ENCODE measurements around the gene BAD. TPM values are rescaled to one million over a fixed set of nuclear protein-coding genes. Genes with fewer than 3 reads are reported as not detected.

The BAD gene
- total RNA-seq, 1 donor from 2014 or later, result 46.9 TPM

DNA sequence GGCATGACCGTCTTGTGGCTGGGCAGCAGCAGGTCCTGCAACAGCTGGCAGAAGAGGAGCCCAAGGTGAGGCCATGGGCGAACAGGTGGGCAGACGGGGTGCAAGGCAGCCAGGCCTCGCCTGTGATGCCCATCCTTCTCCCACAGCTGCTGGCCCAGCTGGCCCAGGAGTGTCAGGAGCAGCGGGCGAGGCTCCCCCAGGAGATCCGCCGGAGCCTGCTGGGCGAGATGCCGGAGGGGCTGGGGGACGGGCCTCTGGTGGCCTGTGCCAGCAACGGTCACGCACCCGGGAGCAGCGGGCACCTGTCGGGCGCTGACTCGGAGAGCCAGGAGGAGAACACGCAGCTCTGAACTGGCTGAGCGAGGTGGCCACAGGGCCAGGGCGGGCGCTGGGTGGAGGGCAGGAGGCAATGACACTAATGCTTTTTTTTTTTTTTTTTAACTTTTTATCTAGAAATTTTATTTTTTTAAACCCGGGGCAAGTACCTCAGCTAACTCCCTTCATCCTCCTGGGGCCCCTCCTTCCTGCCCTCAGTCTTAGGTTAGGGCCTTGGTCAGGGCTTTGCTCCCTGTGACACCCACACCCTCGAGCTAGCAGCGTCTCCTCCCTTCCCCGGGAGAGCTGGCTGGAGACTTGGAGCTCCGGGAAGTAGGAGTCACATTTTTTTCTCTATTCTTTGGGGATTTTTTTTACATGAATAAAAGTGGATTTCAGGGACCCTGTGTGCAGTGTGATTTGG, 17.1 kb downstream of the BAD start:
- H3K27ac Mint-ChIP-seq, result no peak overlapping the region
- TF ChIP-seq, protein P1, sequence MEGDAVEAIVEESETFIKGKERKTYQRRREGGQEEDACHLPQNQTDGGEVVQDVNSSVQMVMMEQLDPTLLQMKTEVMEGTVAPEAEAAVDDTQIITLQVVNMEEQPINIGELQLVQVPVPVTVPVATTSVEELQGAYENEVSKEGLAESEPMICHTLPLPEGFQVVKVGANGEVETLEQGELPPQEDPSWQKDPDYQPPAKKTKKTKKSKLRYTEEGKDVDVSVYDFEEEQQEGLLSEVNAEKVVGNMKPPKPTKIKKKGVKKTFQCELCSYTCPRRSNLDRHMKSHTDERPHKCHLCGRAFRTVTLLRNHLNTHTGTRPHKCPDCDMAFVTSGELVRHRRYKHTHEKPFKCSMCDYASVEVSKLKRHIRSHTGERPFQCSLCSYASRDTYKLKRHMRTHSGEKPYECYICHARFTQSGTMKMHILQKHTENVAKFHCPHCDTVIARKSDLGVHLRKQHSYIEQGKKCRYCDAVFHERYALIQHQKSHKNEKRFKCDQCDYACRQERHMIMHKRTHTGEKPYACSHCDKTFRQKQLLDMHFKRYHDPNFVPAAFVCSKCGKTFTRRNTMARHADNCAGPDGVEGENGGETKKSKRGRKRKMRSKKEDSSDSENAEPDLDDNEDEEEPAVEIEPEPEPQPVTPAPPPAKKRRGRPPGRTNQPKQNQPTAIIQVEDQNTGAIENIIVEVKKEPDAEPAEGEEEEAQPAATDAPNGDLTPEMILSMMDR (IDR thresholded peaks at IDR 0.05; ENCODE audit: unreplicated experiment), result no peak
- no peak overlapping the region for H3K4me3 Mint-ChIP-seq (ENCODE audit: low read depth)
- peaks cover 5% of the 10 kb centered on the region for H3K36me3 Mint-ChIP-seq (ENCODE audit: insufficient read depth)
- H3K9me3 Mint-ChIP-seq (ENCODE audit: low read depth), result no peaks in the 10 kb centered on the region
- H3K4me1 Mint-ChIP-seq (ENCODE audit: low read depth), result peaks cover 12% of the 10 kb centered on the region
- no peaks in the 10 kb centered on the region for H3K27me3 Mint-ChIP-seq
- DNase-seq (ENCODE audit: low spot score, unreplicated experiment), result no peak

DNA sequence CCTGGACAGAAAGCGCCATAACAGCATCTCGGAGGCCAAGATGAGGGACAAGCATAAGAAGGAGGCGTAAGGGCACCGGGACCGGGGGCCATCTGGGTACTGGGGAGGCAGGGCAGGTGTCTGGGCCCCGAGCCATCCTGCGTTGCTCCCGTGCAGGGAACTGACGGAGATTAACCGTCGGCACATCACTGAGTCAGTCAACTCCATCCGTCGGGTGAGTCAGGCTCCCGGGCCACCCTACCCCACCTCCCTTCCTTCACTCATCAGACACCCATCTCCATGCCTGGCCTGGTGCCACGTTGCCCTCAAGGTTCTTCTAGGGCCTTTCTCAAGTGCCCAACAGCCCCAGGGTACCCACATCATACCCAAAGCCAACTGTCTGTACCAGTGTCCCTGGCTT, 18.1 kb downstream of the BAD start:
- Mint-ChIP-seq H3K9me3 (ENCODE audit: low read depth) (no peaks in the 10 kb centered on the region), H3K4me3 (ENCODE audit: low read depth) (no peak overlapping the region), H3K4me1 (ENCODE audit: low read depth) (peaks cover 8% of the 10 kb centered on the region), H3K27me3 (no peaks in the 10 kb centered on the region), H3K36me3 (ENCODE audit: insufficient read depth) (peaks cover 5% of the 10 kb centered on the region), H3K27ac (no peak overlapping the region)
- no peak for DNase-seq (ENCODE audit: low spot score, unreplicated experiment)
- TF ChIP-seq, protein P1 (IDR thresholded peaks at IDR 0.05; ENCODE audit: unreplicated experiment), result no peak

DNA sequence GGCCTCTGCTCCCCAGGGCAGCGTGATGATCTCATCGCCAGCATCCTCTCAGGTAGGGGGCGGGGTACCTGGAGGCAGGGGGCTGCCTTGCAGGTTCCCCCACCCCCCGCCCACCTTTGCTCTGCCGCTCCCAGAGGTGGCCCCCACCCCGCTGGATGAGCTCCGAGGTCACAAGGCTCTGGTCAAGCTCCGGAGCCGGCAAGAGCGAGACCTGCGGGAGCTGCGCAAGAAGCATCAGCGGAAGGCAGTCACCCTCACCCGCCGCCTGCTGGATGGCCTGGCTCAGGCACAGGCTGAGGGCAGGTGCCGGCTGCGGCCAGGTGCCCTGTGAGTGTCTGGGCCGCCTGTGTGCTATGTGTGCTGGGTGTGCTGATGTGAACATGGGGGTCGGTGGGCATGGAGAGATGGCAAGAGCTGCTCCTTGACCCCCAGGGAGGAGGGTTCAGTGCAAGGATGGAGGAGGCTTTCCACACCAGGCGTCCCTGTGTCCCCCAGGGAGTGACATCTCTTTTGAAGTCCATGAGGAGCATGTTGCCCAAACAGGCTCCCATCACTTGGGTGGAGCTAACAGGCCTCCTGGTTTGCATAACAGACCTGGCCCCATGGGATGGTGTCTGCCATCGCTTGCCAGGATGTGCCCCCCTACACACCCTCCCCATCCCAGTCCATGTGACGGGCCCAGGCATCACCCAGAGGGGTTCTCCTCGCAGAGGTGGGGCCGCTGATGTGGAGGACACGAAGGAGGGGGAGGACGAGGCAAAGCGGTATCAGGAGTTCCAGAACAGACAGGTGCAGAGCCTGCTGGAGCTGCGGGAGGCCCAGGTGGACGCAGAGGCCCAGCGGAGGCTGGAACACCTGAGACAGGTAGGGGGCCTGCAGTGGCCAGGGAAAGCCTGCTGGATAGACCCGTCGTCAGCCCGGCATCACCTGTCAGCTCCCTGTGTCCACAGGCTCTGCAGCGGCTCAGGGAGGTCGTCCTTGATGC, 19.0 kb downstream of the BAD start:
- no peak for DNase-seq (ENCODE audit: low spot score, unreplicated experiment)
- peaks cover 5% of the 10 kb centered on the region for H3K36me3 Mint-ChIP-seq (ENCODE audit: insufficient read depth)
- no peak overlapping the region for H3K27ac Mint-ChIP-seq
- TF ChIP-seq, protein P1 (IDR thresholded peaks at IDR 0.05; ENCODE audit: unreplicated experiment), result no peak
- H3K9me3 Mint-ChIP-seq (ENCODE audit: low read depth), result no peaks in the 10 kb centered on the region
- H3K27me3 Mint-ChIP-seq, result no peaks in the 10 kb centered on the region
- no peak overlapping the region for H3K4me3 Mint-ChIP-seq (ENCODE audit: low read depth)
- H3K4me1 Mint-ChIP-seq (ENCODE audit: low read depth), result peaks cover 8% of the 10 kb centered on the region

DNA sequence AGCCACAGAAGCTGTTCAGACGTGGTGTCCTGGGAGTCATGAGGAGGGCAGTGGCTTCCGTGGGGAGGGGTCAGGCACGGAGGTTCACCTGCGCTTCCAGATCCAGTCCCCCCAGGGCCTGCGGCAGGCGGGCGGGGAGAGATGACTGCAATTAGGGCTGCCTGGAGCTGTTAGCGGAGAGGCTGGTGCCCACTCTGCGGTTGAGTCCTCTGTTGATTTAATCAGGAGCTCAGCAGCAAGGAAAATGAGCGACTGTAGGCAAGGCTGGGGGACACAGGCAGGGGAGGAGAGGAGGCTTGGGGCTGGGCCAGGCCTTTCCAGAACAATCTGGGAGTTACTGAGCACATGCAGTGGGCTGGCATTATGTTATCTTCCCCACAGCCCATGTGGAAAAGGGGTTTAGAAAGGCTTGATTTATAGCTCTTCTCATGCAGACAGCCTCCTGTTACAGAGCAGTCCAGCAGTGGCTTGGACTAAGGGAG, 20.1 kb downstream of the BAD start:
- no peak overlapping the region for H3K27ac Mint-ChIP-seq

DNA sequence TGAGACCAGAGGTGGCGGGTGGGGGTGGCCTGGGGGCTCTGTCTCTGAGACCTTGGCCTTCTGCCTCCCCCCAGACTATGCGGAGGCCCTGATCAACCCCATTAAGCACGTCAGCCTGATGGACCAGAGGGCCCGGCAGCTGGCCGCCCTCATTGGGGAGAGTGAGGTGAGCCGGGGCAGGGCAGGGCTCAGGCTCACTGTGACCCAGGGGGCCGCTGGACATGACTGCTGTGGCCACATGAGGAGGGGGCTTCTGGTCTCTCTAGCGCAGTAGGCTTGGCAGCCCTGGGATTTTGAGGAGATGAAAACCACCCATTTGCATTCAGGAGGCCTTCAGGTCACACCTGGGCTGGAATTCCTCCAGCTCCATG, 20.5 kb downstream of the BAD start:
- Mint-ChIP-seq H3K4me3 (ENCODE audit: low read depth) (no peak overlapping the region), H3K9me3 (ENCODE audit: low read depth) (no peaks in the 10 kb centered on the region), H3K36me3 (ENCODE audit: insufficient read depth) (peaks cover 15% of the 10 kb centered on the region), H3K27me3 (no peaks in the 10 kb centered on the region), H3K4me1 (ENCODE audit: low read depth) (peaks cover 3% of the 10 kb centered on the region), H3K27ac (no peak overlapping the region)
- TF ChIP-seq, protein P1 (IDR thresholded peaks at IDR 0.05; ENCODE audit: unreplicated experiment), result no peak
- no peak for DNase-seq (ENCODE audit: low spot score, unreplicated experiment)

More for the DNA sequence above, 20.1 kb downstream of the BAD start:
- Mint-ChIP-seq H3K4me1 (ENCODE audit: low read depth) (peaks cover 5% of the 10 kb centered on the region), H3K4me3 (ENCODE audit: low read depth) (no peak overlapping the region), H3K36me3 (ENCODE audit: insufficient read depth) (peaks cover 14% of the 10 kb centered on the region), H3K27me3 (no peaks in the 10 kb centered on the region), H3K9me3 (ENCODE audit: low read depth) (no peaks in the 10 kb centered on the region)
- TF ChIP-seq, protein P1 (IDR thresholded peaks at IDR 0.05; ENCODE audit: unreplicated experiment), result no peak
- no peak for DNase-seq (ENCODE audit: low spot score, unreplicated experiment)
